Effector memory CD8-positive, alpha-beta T cell (primary cell): Measurements from ENCODE around the gene CD200.
"Not testable (repeated sequence)": the region's sequence is repeated elsewhere in the genome, so short reads cannot be mapped to it uniquely, and the experiment has no call there.

Experiments
- ATAC-seq: fragments of 150-1000 bp; cut with Tn5 transposase; replicated peaks from 2 replicates; pipeline ENCODE4 v1.10.0; 2021; ENCODE audit warnings: mild to moderate bottlenecking, moderate library complexity
- DNase-seq, 3 experiments: peaks; one replicate each; pipeline ENCODE4 v3.0.0; 2021
- H3K27ac Mint-ChIP-seq, 2 donors: one replicate each; pipeline ENCODE4 v1.8.0; 2022; ENCODE audit warnings: mild to moderate bottlenecking in 2 of 2, mixed read lengths in 2 of 2, moderate library complexity in 2 of 2
- H3K27me3 Mint-ChIP-seq, 2 donors: one replicate each; pipeline ENCODE4 v1.8.0; 2022; ENCODE audit warnings: mixed read lengths in 2 of 2
- H3K36me3 Mint-ChIP-seq: one replicate; pipeline ENCODE4 v1.8.0; 2022; ENCODE audit warnings: mild to moderate bottlenecking, moderate library complexity, mixed read lengths; ENCODE audit not compliant: insufficient read depth
- H3K4me1 Mint-ChIP-seq, 2 donors: one replicate each; pipeline ENCODE4 v1.8.0; 2022; ENCODE audit warnings: low read depth in 2 of 2, mixed read lengths in 2 of 2
- H3K4me3 Mint-ChIP-seq, 2 donors: one replicate each; pipeline ENCODE4 v1.8.0; 2022; ENCODE audit warnings: mild to moderate bottlenecking in 2 of 2, mixed read lengths in 2 of 2, moderate library complexity in 2 of 2
- H3K9me3 Mint-ChIP-seq, 2 donors: one replicate each; pipeline ENCODE4 v1.8.0; 2022; ENCODE audit warnings: mixed read lengths in 2 of 2

The CD200 gene

GRCh38 chr3:112376992-112377391 is 44.0 kb downstream of the CD200 start:
- Mint-ChIP-seq H3K4me3 (no peak overlapping the region), H3K27me3 (peaks cover 0 to 13% of the 10 kb centered on the region in 2 donors), H3K36me3 (no peaks in the 10 kb centered on the region), H3K9me3 (no peaks in the 10 kb centered on the region), H3K4me1 (peaks cover 0 to 2% of the 10 kb centered on the region in 2 donors), H3K27ac (no peak overlapping the region)
- ATAC-seq (no peak), DNase-seq (no peak)

GRCh38 chr3:112377568-112378071 is 44.7 kb downstream of the CD200 start:
- H3K4me1 Mint-ChIP-seq = peaks cover 0 to 2% of the 10 kb centered on the region in 2 donors
- no peak for DNase-seq
- peaks cover 0 to 13% of the 10 kb centered on the region in 2 donors for H3K27me3 Mint-ChIP-seq
- H3K9me3 Mint-ChIP-seq = no peaks in the 10 kb centered on the region
- no peak overlapping the region for H3K4me3 Mint-ChIP-seq
- ATAC-seq = no peak
- H3K36me3 Mint-ChIP-seq = no peaks in the 10 kb centered on the region
- H3K27ac Mint-ChIP-seq = no peak overlapping the region

- ATAC-seq, H3K27ac Mint-ChIP-seq, H3K4me3 Mint-ChIP-seq, DNase-seq, H3K36me3 Mint-ChIP-seq, H3K9me3 Mint-ChIP-seq, H3K4me1 Mint-ChIP-seq: not testable (repeated sequence)
- peaks cover 0 to 15% of the 10 kb centered on the region in 2 donors for H3K27me3 Mint-ChIP-seq
These were observed 45.4 kb downstream of the CD200 start for GRCh38 chr3:112378347-112378746.

GRCh38 chr3:112379020-112379690 is 46.2 kb downstream of the CD200 start:
- H3K4me1 Mint-ChIP-seq = peaks cover 0 to 2% of the 10 kb centered on the region in 2 donors
- H3K27me3 Mint-ChIP-seq = peaks cover 0 to 19% of the 10 kb centered on the region in 2 donors
- DNase-seq (no peak), ATAC-seq (no peak)
- no peaks in the 10 kb centered on the region for H3K36me3 Mint-ChIP-seq
- no peak overlapping the region for H3K27ac Mint-ChIP-seq
- no peak overlapping the region for H3K4me3 Mint-ChIP-seq
- no peaks in the 10 kb centered on the region for H3K9me3 Mint-ChIP-seq

- peaks cover 0 to 2% of the 10 kb centered on the region in 2 donors for H3K4me1 Mint-ChIP-seq
- no peak for DNase-seq
These were observed 49.0 kb downstream of the CD200 start for GRCh38 chr3:112381673-112382542.

GRCh38 chr3:112382543-112383160 is 49.7 kb downstream of the CD200 start:
- Mint-ChIP-seq H3K9me3 (no peaks in the 10 kb centered on the region), H3K27me3 (peaks cover 0 to 6% of the 10 kb centered on the region in 2 donors), H3K4me3 (no peak overlapping the region), H3K4me1 (peaks cover 0 to 2% of the 10 kb centered on the region in 2 donors), H3K27ac (no peak overlapping the region), H3K36me3 (peaks cover 3% of the 10 kb centered on the region)
- DNase-seq = no peak
- ATAC-seq = no peak

More at GRCh38 chr3:112381673-112382542, 49.0 kb downstream of the CD200 start:
- peaks cover 0 to 6% of the 10 kb centered on the region in 2 donors for H3K27me3 Mint-ChIP-seq
- H3K9me3 Mint-ChIP-seq = no peaks in the 10 kb centered on the region
- no peak for ATAC-seq
- no peak overlapping the region for H3K27ac Mint-ChIP-seq
- H3K4me3 Mint-ChIP-seq = no peak overlapping the region
- peaks cover 3% of the 10 kb centered on the region for H3K36me3 Mint-ChIP-seq

GRCh38 chr3:112384769-112385168 is 51.8 kb downstream of the CD200 start:
- Mint-ChIP-seq H3K36me3 (peaks cover 3% of the 10 kb centered on the region), H3K27ac (no peak overlapping the region), H3K4me1 (peaks cover 0 to 2% of the 10 kb centered on the region in 2 donors), H3K9me3 (no peaks in the 10 kb centered on the region), H3K27me3 (peaks cover 0 to 6% of the 10 kb centered on the region in 2 donors), H3K4me3 (no peak overlapping the region)
- DNase-seq (no peak), ATAC-seq (no peak)

GRCh38 chr3:112388972-112389371 is 56.0 kb downstream of the CD200 start:
- H3K27ac Mint-ChIP-seq = no peak overlapping the region
- DNase-seq (no peak), ATAC-seq (no peak)
- H3K9me3 Mint-ChIP-seq = no peaks in the 10 kb centered on the region
- H3K4me1 Mint-ChIP-seq = no peaks in the 10 kb centered on the region
- H3K36me3 Mint-ChIP-seq = peaks cover 3% of the 10 kb centered on the region
- no peak overlapping the region for H3K4me3 Mint-ChIP-seq
- no peaks in the 10 kb centered on the region for H3K27me3 Mint-ChIP-seq

- no peak for DNase-seq
- no peak for ATAC-seq
- Mint-ChIP-seq H3K27ac (no peak overlapping the region), H3K4me3 (no peak overlapping the region), H3K36me3 (peaks cover 1% of the 10 kb centered on the region), H3K27me3 (no peaks in the 10 kb centered on the region), H3K4me1 (no peaks in the 10 kb centered on the region), H3K9me3 (no peaks in the 10 kb centered on the region)
These were observed 57.0 kb downstream of the CD200 start for GRCh38 chr3:112389961-112390360.

- H3K4me3 Mint-ChIP-seq = no peak overlapping the region
- H3K27me3 Mint-ChIP-seq = peaks cover 4 to 6% of the 10 kb centered on the region in 2 donors
- no peaks in the 10 kb centered on the region for H3K9me3 Mint-ChIP-seq
- H3K36me3 Mint-ChIP-seq = no peaks in the 10 kb centered on the region
- H3K4me1 Mint-ChIP-seq = no peaks in the 10 kb centered on the region
- no peak for DNase-seq
- no peak for ATAC-seq
- H3K27ac Mint-ChIP-seq = no peak overlapping the region
These were observed 58.1 kb downstream of the CD200 start for GRCh38 chr3:112390783-112391641.

- Mint-ChIP-seq H3K27ac (no peak overlapping the region), H3K4me3 (no peak overlapping the region), H3K27me3 (peaks cover 4 to 6% of the 10 kb centered on the region in 2 donors), H3K9me3 (no peaks in the 10 kb centered on the region), H3K36me3 (no peaks in the 10 kb centered on the region), H3K4me1 (no peaks in the 10 kb centered on the region)
- DNase-seq = no peak
- ATAC-seq = no peak
These were observed 58.7 kb downstream of the CD200 start for GRCh38 chr3:112391648-112392047.

- Mint-ChIP-seq H3K9me3 (no peaks in the 10 kb centered on the region), H3K27me3 (peaks cover 4 to 6% of the 10 kb centered on the region in 2 donors), H3K4me1 (no peaks in the 10 kb centered on the region), H3K4me3 (no peak overlapping the region), H3K36me3 (no peaks in the 10 kb centered on the region), H3K27ac (no peak overlapping the region)
- ATAC-seq = no peak
- DNase-seq = no peak
These were observed 59.7 kb downstream of the CD200 start for GRCh38 chr3:112392393-112393359.
